Stimulated activated naive CD8-positive, alpha-beta T cell treated with anti-CD3 and anti-CD28 coated beads, Interleukin-15, amount 100 ng/mL, for 72 hours (primary cell): Measurements from ENCODE around the gene CCNL1.
A peak's percentile ranks its signal among the peaks of the same experiment; 100 is the strongest.
"Not testable (repeated sequence)": the region's sequence is repeated elsewhere in the genome, so short reads cannot be mapped to it uniquely, and the experiment has no call there.

Source experiments
- ATAC-seq: fragments of 150-1000 bp; cut with Tn5 transposase; 2 replicates; pipeline ENCODE4 v1.10.0; 2021; ENCODE audit warnings: mild to moderate bottlenecking, moderate library complexity
- DNase-seq, 2 donors: peaks; one replicate each; pipeline ENCODE4 v3.0.0; 2021 to 2022
- H3K27ac Mint-ChIP-seq, 2 donors: one replicate each; pipeline ENCODE4 v1.8.0; 2022; ENCODE audit warnings: mild to moderate bottlenecking in 2 of 2, mixed read lengths in 2 of 2, moderate library complexity in 2 of 2
- H3K27me3 Mint-ChIP-seq: one replicate; pipeline ENCODE4 v1.8.0; 2022; ENCODE audit warnings: mixed read lengths
- H3K4me1 Mint-ChIP-seq: one replicate; pipeline ENCODE4 v1.8.0; 2022; ENCODE audit warnings: mild to moderate bottlenecking, mixed read lengths
- H3K4me3 Mint-ChIP-seq, 2 donors: one replicate each; pipeline ENCODE4 v1.8.0; 2022; ENCODE audit warnings: mild to moderate bottlenecking in 2 of 2, mixed read lengths in 2 of 2, moderate library complexity in 1 of 2
- H3K9me3 Mint-ChIP-seq, 2 donors: one replicate each; pipeline ENCODE4 v1.8.0; 2022; ENCODE audit warnings: mixed read lengths in 2 of 2

CCNL1 gene

DNA sequence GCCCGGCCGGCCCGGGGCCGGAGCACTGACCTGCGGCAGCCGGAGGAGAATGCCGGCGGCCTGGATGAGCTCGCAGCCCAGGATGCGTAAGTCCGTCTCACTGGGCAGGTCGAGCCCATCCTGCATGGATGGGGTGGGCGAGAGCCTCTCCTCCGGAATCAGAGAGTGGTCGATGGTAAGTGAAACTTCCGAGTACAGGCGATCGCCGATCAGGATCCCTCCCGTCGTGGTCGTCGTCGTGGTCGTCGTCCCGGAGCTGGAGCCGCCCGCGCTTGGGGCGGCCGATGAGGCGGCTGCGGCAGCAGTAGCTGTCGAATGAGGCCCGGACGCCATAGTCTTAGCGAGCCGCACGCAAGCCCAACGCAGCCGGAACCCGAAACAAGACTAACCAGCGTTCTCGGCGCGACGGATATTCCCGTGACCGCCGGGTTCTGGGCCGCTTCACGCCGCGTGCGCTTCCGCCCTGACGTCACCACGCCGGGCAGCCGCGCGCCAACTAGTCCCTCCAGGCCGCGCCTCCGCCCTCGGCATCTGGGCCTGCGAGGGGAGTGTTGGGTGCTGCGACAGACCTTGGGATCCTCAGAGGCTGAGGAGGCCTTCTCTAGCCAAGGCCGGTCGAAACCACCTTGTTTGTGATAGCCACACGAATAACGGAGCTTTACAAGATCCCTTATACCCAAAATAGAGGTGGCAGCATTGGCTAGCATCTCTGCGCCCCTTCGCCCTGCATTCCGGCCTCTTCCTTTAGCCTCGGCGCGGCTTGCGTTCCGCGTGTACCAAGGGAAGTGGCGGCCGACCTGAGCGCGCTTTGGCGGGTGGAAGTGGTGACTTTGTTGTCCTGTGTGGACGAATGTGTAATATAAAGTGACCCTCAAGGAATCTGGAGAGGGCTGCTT is at the start of gene CCNL1:
Gene CCNL1, minus strand, starts transcription at position 386 of the 896 bp plus-strand sequence. Its CDS starts 53 bp downstream, at position 333.
- peak; percentile 95 to 97 for DNase-seq
- Mint-ChIP-seq H3K27me3 (no peaks in the 10 kb centered on the region), H3K27ac (peak within 1 kb of the TSS; percentile 99), H3K9me3 (no peaks in the 10 kb centered on the region), H3K4me3 (peak within 1 kb of the TSS; percentile 87 to 96), H3K4me1 (peaks cover 66% of the 10 kb centered on the region)
- peak; percentile 88 for ATAC-seq

DNA sequence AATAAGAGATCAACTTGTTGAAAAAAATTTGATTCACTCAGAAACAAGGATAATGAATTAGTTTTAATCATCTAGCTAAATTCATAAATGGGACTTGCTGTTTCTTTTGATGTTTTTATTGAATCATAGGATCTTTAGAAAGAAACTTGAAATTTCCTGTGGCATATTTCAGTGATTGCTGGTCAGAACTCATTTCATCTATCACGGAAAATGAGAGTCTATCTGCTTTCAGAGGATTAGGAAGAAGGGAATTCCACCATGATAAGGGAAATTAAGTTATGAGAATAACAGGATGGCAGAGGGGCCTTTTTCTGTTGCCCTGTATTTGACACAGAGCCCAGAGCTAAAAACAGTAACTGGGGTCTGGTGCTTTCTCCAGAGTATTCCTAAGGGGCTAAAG is 44.9 kb upstream of the CCNL1 start:
- Mint-ChIP-seq H3K27me3 (no peaks in the 10 kb centered on the region), H3K4me3 (no peak overlapping the region), H3K27ac (no peak overlapping the region), H3K9me3 (no peaks in the 10 kb centered on the region), H3K4me1 (no peaks in the 10 kb centered on the region)
- ATAC-seq (no peak), DNase-seq (no peak)

DNA sequence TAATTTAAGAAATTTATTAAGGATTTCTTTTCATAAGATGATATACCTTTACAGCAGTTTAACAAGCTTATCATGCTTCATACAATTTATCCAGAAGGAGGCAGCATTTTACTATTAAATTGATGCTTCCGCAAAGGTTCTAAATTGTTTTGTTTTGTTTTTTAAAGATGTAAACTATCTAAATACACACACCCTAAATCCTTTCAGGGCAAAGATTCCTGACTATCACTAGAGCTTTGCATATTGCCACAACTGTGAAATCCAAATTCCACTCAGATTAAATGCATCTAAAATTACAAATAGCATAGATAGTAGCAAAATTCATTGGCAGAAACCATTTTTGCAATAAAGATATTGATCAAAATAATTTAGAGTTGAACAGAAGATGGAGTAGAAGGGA is 44.5 kb upstream of the CCNL1 start:
- DNase-seq (no peak), ATAC-seq (no peak)
- Mint-ChIP-seq H3K4me3 (no peak overlapping the region), H3K27me3 (no peaks in the 10 kb centered on the region), H3K27ac (no peak overlapping the region), H3K4me1 (no peaks in the 10 kb centered on the region), H3K9me3 (no peaks in the 10 kb centered on the region)

DNA sequence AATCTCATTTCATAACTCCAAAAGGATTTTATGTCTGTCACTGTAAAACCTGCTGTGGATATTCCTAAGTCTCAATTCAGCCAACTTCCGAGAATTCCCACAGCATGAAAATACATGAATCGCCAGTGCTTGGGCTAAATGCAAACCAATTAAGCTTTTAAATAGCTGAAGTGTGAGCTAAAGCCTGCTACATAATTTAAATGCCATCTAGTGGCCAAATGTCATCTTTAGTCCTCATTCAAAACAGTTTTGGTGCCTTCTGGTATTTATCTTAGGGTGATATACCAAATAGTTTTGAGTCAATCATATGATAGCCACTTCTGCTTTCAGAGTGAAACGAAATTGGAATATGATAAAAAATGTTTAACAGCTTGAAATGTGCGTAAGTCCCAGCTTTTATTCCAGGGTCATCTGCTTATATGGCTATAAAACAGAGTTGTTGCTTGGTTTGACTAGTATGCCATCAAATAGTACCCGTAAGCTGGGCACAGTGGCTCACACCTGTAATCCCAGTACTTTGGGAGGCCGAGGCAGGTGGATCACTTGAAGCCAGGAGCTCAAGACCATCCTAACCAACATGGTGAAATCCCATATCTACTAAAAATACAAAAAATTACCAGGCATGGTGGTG is 41.8 kb upstream of the CCNL1 start:
- no peak for DNase-seq
- Mint-ChIP-seq H3K4me3 (no peak overlapping the region), H3K27ac (no peak overlapping the region), H3K9me3 (peaks cover 4 to 6% of the 10 kb centered on the region in 2 donors), H3K27me3 (no peaks in the 10 kb centered on the region), H3K4me1 (no peaks in the 10 kb centered on the region)
- ATAC-seq = no peak

DNA sequence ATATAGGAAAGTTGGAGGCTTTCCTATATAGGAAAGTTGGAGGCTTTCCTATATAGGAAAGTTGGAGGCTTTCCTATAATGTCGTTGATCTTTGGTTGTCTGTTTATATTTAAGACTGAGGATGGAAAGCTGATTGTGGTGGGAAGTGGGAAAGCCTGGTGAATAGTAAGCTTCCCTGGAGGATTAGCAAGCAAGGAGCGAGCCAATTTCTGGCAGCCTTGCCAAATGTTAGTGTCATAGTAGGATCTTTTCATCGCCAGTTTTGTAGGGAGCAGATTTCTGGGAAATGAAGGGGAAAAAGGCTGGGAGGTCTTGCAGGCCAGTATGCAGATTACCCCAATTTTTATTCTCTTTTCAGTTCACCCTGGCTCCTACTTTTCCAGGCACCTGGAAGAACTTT is 39.9 kb upstream of the CCNL1 start:
- H3K4me3 Mint-ChIP-seq = no peak overlapping the region
- no peak for ATAC-seq
- H3K27me3 Mint-ChIP-seq = no peaks in the 10 kb centered on the region
- H3K9me3 Mint-ChIP-seq = peaks cover 6 to 24% of the 10 kb centered on the region in 2 donors
- H3K4me1 Mint-ChIP-seq = no peaks in the 10 kb centered on the region
- no peak overlapping the region for H3K27ac Mint-ChIP-seq
- DNase-seq = no peak

DNA sequence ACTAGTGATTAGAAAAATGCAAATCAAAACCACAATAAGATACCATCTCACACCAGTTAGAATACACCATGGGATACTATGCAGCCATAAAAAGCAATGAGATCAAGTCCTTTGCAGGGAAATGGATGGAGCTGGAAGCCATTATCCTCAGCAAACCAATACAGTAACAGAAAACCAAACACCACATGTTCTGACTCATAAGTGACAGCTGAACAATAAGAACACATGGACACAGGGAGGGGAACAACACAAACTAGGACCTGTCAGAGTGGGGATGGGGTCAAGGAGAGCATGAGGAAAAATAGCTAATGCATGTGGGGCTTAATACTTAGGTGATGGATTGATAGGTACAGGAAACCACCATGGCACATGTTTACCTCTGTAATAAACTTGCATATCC is 36.0 kb upstream of the CCNL1 start:
- DNase-seq = no peak
- ATAC-seq = no peak
- Mint-ChIP-seq H3K9me3 (peaks cover 10 to 52% of the 10 kb centered on the region in 2 donors), H3K4me3 (no peak overlapping the region), H3K27me3 (no peaks in the 10 kb centered on the region), H3K4me1 (no peaks in the 10 kb centered on the region), H3K27ac (no peak overlapping the region)

DNA sequence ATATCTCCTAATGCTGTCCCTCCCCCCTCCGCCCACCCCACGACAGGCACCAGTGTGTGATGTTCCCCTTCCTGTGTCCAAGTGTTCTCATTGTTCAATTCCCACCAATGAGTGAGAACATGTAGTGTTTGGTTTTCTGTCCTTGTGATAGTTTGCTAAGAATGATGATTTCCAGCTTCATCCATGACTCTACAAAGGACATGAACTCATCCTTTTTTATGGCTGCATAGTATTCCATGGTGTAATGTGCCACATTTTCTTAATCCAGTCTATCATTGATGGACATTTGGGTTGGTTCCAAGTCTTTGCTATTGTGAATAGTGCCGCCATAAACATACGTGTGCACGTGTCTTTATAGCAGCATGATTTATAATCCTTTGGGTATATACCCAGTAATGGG is 31.2 kb upstream of the CCNL1 start:
- ATAC-seq, H3K4me1 Mint-ChIP-seq, DNase-seq, H3K4me3 Mint-ChIP-seq, H3K27ac Mint-ChIP-seq, H3K27me3 Mint-ChIP-seq: not testable (repeated sequence)
- peaks cover 38 to 85% of the 10 kb centered on the region in 2 donors for H3K9me3 Mint-ChIP-seq

DNA sequence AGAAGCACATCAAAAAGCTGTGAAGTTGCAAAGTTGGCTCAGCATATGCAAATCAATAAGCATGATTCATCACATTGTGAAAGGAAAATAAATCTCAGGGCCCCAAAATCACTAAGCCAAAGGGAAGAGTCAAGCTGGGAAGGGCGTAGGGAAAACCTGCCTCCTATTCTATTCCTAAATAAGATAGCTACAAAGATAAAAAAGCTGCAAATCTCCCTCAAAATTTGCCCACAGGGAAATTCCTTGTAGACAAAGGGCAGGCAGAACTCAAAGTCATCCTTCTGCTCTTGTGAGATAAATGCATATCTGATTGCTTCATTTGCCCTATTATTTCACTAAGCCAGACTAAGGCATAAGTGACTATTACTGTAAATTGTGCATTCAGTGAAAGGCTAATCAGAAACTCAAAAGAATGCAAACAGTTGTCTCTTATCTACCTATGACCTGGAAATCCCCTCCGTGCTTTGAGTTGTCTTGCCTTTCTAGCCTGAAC is 30.5 kb upstream of the CCNL1 start:
- no peaks in the 10 kb centered on the region for H3K4me1 Mint-ChIP-seq
- no peak overlapping the region for H3K27ac Mint-ChIP-seq
- no peaks in the 10 kb centered on the region for H3K27me3 Mint-ChIP-seq
- DNase-seq (no peak), ATAC-seq (no peak)
- no peak overlapping the region for H3K4me3 Mint-ChIP-seq
- H3K9me3 Mint-ChIP-seq = peaks cover 45 to 85% of the 10 kb centered on the region in 2 donors

DNA sequence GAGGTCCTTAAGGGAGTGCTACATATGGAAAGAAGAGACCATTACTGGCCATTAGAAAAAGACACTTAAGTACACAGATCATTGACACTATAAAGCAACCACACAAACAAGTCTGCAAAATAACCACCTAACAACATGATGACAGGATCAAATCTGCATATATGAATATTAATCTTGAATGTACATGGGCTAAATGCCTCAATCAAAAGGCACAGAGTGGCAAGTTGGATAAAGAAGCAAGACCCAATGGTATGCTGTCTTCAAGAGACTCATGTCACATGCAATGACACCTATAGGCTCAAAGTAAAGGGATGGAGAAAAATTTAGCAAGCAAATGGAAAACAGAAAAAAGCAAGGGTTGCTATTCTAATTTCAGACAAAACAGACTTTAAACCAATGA is 28.4 kb upstream of the CCNL1 start:
- no peak for DNase-seq
- no peaks in the 10 kb centered on the region for H3K27me3 Mint-ChIP-seq
- peaks cover 53 to 84% of the 10 kb centered on the region in 2 donors for H3K9me3 Mint-ChIP-seq
- no peak overlapping the region for H3K27ac Mint-ChIP-seq
- H3K4me1 Mint-ChIP-seq = no peaks in the 10 kb centered on the region
- H3K4me3 Mint-ChIP-seq = no peak overlapping the region
- no peak for ATAC-seq

DNA sequence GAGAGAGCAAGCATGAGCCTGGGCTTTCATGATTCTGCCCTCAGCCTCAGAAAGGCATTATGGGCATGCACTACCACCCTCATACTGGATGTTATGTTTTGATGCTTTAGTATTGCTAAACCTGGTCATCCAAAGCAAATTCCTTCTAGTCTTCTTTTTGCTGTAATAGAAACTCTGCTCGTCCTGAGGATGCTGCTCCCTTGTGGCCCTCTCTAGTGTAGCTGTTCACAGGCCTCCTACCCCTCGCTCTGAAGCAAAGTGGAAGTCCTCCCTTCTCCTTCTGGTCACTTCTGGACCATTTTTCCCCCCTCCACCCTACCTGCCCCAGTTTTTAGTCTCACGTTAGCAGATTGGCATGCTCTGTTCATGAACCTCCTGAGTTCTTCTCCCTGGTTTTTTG is 22.9 kb upstream of the CCNL1 start:
- H3K4me3 Mint-ChIP-seq = no peak overlapping the region
- H3K27me3 Mint-ChIP-seq = no peaks in the 10 kb centered on the region
- H3K9me3 Mint-ChIP-seq = peaks cover 39 to 52% of the 10 kb centered on the region in 2 donors
- H3K4me1 Mint-ChIP-seq = peaks cover under 1% of the 10 kb centered on the region
- H3K27ac Mint-ChIP-seq = no peak overlapping the region
- DNase-seq (no peak), ATAC-seq (no peak)

DNA sequence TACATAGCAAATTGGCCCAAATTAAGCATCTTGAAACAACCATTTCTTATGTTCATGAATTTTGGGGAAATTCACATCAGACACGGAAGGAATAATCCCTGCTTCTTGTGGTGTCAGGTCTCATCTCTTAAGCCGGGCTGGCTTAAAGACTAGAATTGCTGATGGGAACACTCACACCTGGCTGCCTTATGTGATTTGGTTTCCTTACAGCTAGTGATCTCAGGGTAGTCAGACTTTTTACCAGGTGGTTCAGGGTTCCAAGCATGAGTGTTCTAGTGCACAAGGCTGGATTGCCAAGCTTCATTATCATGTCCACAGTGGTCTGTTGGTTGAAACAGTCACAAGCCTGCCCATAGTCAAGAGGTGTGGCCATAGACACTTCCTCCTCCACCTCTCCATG is 20.3 kb upstream of the CCNL1 start:
- DNase-seq (no peak), ATAC-seq (no peak)
- Mint-ChIP-seq H3K4me1 (peaks cover 13% of the 10 kb centered on the region), H3K9me3 (peaks cover 22 to 29% of the 10 kb centered on the region in 2 donors), H3K27ac (no peak overlapping the region), H3K27me3 (no peaks in the 10 kb centered on the region), H3K4me3 (no peak overlapping the region)

DNA sequence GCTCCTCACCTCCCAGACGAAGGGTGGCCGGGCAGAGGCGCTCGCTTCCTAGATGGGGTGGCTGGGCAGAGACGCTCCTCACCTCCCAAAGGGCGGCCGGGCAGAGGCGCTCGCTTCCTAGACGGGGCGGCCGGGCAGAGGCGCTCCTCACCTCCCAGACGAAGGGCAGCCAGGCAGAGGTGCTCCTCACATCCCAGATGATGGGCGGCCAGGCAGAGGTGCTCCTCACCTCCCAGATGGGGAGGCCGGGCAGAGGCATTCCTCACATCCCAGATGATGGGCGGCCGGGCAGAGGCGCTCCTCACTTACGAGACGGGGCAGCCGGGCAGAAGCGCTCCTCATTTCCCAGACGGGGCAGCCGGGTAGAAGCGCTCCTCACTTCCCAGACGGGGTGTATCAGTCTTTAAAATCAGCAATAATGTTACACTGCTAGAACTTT is 19.4 kb upstream of the CCNL1 start:
- H3K4me1 Mint-ChIP-seq = peaks cover 16% of the 10 kb centered on the region
- no peaks in the 10 kb centered on the region for H3K27me3 Mint-ChIP-seq
- no peak for ATAC-seq
- H3K27ac Mint-ChIP-seq = no peak overlapping the region
- no peak for DNase-seq
- H3K4me3 Mint-ChIP-seq = no peak overlapping the region
- peaks cover 18 to 22% of the 10 kb centered on the region in 2 donors for H3K9me3 Mint-ChIP-seq

DNA sequence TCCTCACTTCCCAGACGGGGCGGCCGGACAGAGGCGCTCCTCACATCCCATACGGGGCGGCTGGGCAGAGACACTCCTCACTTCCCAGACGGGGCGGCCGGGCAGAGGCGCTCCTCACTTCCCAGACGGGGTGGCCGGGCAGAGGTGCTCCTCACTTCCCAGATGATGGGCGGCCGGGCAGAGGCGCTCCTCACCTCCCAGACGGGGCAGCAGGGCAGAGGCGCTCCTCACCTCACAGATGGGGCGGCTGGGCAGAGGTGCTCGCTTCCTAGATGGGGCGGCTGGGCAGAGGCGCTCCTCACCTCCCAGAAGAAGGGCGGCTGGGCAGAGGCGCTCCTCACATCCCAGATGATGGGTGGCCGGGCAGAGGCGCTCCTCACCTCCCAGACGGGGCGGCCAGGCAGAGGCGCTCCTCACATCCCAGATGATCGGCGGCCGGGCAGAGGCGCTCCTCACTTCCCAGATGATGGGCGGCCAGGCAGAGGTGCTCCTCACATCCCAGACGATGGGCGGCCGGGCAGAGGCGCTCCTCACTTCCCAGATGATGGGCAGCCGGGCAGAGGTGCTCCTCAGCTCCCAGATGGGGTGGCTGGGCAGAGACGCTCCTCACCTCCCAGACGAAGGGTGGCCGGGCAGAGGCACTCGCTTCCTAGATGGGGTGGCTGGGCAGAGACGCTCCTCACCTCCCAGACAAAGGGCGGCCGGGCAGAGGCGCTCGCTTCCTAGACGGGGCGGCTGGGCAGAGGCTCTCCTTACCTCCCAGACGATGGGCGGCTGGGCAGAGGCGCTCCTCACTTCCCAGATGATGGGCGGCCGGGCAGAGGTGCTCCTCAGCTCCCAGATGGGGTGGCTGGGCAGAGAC is 18.8 kb upstream of the CCNL1 start:
- ATAC-seq, DNase-seq, H3K27me3 Mint-ChIP-seq, H3K27ac Mint-ChIP-seq: not testable (repeated sequence)
- Mint-ChIP-seq H3K4me3 (peak overlapping the region in 1 of 2 donors; percentile 35), H3K4me1 (peaks cover 21% of the 10 kb centered on the region), H3K9me3 (peaks cover 12 to 16% of the 10 kb centered on the region in 2 donors)

DNA sequence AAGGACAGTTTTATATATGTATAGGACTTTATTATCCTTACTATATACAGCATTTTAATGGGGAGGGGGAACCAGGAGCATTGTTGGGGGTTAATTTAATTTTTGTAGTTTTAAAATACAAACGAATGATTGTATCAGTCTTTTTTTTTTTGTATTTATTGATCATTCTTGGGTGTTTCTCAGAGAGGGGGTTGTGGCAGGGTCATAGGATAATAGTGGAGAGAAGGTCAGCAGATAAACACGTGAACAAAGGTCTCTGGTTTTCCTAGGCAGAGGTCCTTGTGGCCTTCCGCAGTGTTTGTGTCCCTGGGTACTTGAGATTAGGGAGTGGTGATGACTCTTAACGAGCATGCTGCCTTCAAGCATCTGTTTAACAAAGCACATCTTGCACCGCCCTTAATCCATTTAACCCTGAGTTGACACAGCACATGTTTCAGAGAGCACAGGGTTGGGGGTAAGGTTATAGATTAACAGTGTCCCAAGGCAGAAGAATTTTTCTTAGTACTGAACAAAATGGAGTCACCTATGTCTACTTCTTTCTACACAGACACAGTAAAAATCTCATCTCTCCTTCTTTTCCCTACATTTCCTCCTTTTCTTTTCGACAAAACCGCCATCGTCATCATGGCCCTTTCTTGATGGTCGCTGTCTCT is 18.0 kb upstream of the CCNL1 start:
- peak overlapping the region in 1 of 2 donors; percentile 50 for H3K4me3 Mint-ChIP-seq
- not testable (repeated sequence) for H3K27me3 Mint-ChIP-seq

DNA sequence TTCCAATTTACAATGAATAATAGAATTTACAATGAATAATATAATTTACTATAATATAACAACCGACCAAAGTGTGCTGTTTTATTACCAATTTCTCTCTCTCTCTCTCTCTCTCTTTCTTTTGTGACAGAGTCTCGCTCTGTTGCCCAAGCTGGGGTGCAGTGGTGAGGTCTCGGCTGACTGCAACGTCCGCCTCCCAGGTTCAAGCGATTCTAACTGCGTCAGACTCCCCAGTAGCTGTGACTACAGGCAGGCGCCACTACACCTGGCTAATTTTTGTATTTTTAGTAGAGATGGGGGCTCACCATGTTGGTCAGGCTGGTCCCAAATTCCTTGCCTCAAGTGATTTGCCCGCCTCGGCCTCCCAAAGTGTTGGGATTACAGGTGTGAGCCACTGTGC is 17.0 kb upstream of the CCNL1 start:
- H3K4me1 Mint-ChIP-seq = peaks cover 30% of the 10 kb centered on the region
- ATAC-seq (no peak), DNase-seq (no peak)
- H3K27ac Mint-ChIP-seq = peak overlapping the region in 1 of 2 donors; percentile 59
- H3K27me3 Mint-ChIP-seq = no peaks in the 10 kb centered on the region
- peaks cover 0 to under 1% of the 10 kb centered on the region in 2 donors for H3K9me3 Mint-ChIP-seq
- H3K4me3 Mint-ChIP-seq = peak overlapping the region; percentile 30 to 50

More for the DNA sequence above, 18.0 kb upstream of the CCNL1 start:
- H3K9me3 Mint-ChIP-seq, DNase-seq, ATAC-seq: not testable (repeated sequence)
- Mint-ChIP-seq H3K27ac (peak overlapping the region in 1 of 2 donors; percentile 40), H3K4me1 (peaks cover 27% of the 10 kb centered on the region)
